Measurements from ENCODE around the gene AP4E1. TPM values are rescaled to one million over a fixed set of nuclear protein-coding genes. Genes with fewer than 3 reads are reported as not detected.

AP4E1 gene
- total and polyA plus RNA-seq, 2 donors (not counting 3 experiments of a cell fraction or from before 2014, with no cell fraction given): 1.6 to 9.8 TPM

GRCh38 chr15:51004103-51004551 lies 95.6 kb downstream of the AP4E1 start:
- CTCF ChIA-PET: no interaction called here
- Histone ChIP-seq H3K4me2 (ENCODE audit: insufficient read depth, low read length) (no peak overlapping the region), H3K36me3 (ENCODE audit: control insufficient read depth in 2 of 2, extremely low read depth in 1 of 2, insufficient read depth in 2 of 2, low read length in 2 of 2) (peaks cover 0 to 2% of the 10 kb centered on the region in 2 experiments), H2AFZ (ENCODE audit: low read depth, low read length) (no peak overlapping the region), H3K4me3 (replicated peaks in 1 of 3; ENCODE audit: insufficient read depth in 1 of 3, low read depth in 1 of 3, low read length in 3 of 3) (no peak overlapping the region), H3K9ac (replicated peaks; ENCODE audit: extremely low read depth, insufficient read depth, low read length) (no peak overlapping the region), H4K20me1 (replicated peaks; ENCODE audit: control insufficient read depth, extremely low read depth, insufficient read depth, low read length) (no peaks in the 10 kb centered on the region), H3K4me1 (ENCODE audit: control insufficient read depth, extremely low read depth, insufficient read depth, low read length) (no peaks in the 10 kb centered on the region), H3K9me3 (replicated peaks; ENCODE audit: control insufficient read depth, insufficient read depth, low read length) (no peaks in the 10 kb centered on the region), H3K79me2 (ENCODE audit: control insufficient read depth, insufficient read depth, low read length) (no peaks in the 10 kb centered on the region), H3K9me1 (replicated peaks; ENCODE audit: control insufficient read depth, extremely low read depth, insufficient read depth, low read length) (no peaks in the 10 kb centered on the region), H3K27ac (ENCODE audit: insufficient read depth, low read depth, low read length) (no peak overlapping the region), H3K27me3 (ENCODE audit: control insufficient read depth in 2 of 2, insufficient read depth in 2 of 2, low read length in 2 of 2) (no peaks in the 10 kb centered on the region)
- POLR2A ChIA-PET: no interaction called here
- no TSS peak for BruUV-seq (replicated peaks)
- FAIRE-seq (no peak), DNase-seq (ENCODE audit: low read depth, low spot score) (no peak)
- TF ChIP-seq MYC (IDR thresholded peaks at IDR 0.05; ENCODE audit: low read depth, low read length): no peak
- TF ChIP-seq GATA2 (IDR thresholded peaks at IDR 0.05; ENCODE audit: insufficient read depth, insufficient read length, low read depth, low read length): no peak
- TF ChIP-seq JUN (IDR thresholded peaks at IDR 0.05; ENCODE audit: borderline replicate concordance, insufficient read depth, insufficient read length, low read depth): no peak
- no peak for TF ChIP-seq MAX (IDR thresholded peaks at IDR 0.05; ENCODE audit: insufficient read depth, insufficient read length)
- TF ChIP-seq EZH2 (IDR thresholded peaks at IDR 0.05; ENCODE audit: borderline replicate concordance, low read depth, low read length, severe bottlenecking): no peak
- TF ChIP-seq FOS (IDR thresholded peaks at IDR 0.05; ENCODE audit: borderline replicate concordance, insufficient read depth, low read length): no peak
- dilution Hi-C loops (cut with MboI; ENCODE audit: extremely low pct_ligation_motif_present, low sequenced_read_pairs) (no loop called here), intact Hi-C loops (cut with micrococcal nuclease) (no loop called here)

GRCh38 chr15:51006336-51006985 lies 98.0 kb downstream of the AP4E1 start:
- H3K9me3 ChIP-seq (replicated peaks; ENCODE audit: control insufficient read depth, insufficient read depth, low read length): no peaks in the 10 kb centered on the region
- POLR2A ChIA-PET: no interaction called here
- peaks cover 9% of the 10 kb centered on the region for H3K4me1 ChIP-seq (ENCODE audit: control insufficient read depth, extremely low read depth, insufficient read depth, low read length)
- no peaks in the 10 kb centered on the region for H3K9me1 ChIP-seq (replicated peaks; ENCODE audit: control insufficient read depth, extremely low read depth, insufficient read depth, low read length)
- TF ChIP-seq MAX (IDR thresholded peaks at IDR 0.05; ENCODE audit: insufficient read depth, insufficient read length) (no peak), FOS (IDR thresholded peaks at IDR 0.05; ENCODE audit: borderline replicate concordance, insufficient read depth, low read length) (no peak), MYC (IDR thresholded peaks at IDR 0.05; ENCODE audit: low read depth, low read length) (no peak), GATA2 (IDR thresholded peaks at IDR 0.05; ENCODE audit: insufficient read depth, insufficient read length, low read depth, low read length) (no peak), JUN (IDR thresholded peaks at IDR 0.05; ENCODE audit: borderline replicate concordance, insufficient read depth, insufficient read length, low read depth) (no peak), POLR2AphosphoS5 (IDR thresholded peaks at IDR 0.05; ENCODE audit: insufficient read depth, low read depth, low read length) (no peak), POLR2A (IDR thresholded peaks at IDR 0.05; ENCODE audit: low read depth, low read length) (no peak), EZH2 (IDR thresholded peaks at IDR 0.05; ENCODE audit: borderline replicate concordance, low read depth, low read length, severe bottlenecking) (no peak)
- CTCF ChIA-PET: interaction anchor here (1.2 kb wide), 1 partner anchor 156 kb away, joined by 3 read pairs; no protein-coding TSS in a partner anchor
- no peaks in the 10 kb centered on the region for H3K27me3 ChIP-seq (ENCODE audit: control insufficient read depth in 2 of 2, insufficient read depth in 2 of 2, low read length in 2 of 2)
- no peak overlapping the region for H3K27ac ChIP-seq (ENCODE audit: insufficient read depth, low read depth, low read length)
- no peak overlapping the region for H3K4me3 ChIP-seq (replicated peaks in 1 of 3; ENCODE audit: insufficient read depth in 1 of 3, low read depth in 1 of 3, low read length in 3 of 3)
- no peaks in the 10 kb centered on the region for H4K20me1 ChIP-seq (replicated peaks; ENCODE audit: control insufficient read depth, extremely low read depth, insufficient read depth, low read length)
- DNase-seq (ENCODE audit: low read depth, low spot score): no peak
- no TSS peak for BruUV-seq (replicated peaks)
- dilution Hi-C loops (cut with MboI; ENCODE audit: extremely low pct_ligation_motif_present, low sequenced_read_pairs): no loop called here
- FAIRE-seq: no peak
- H3K36me3 ChIP-seq (ENCODE audit: control insufficient read depth in 2 of 2, extremely low read depth in 1 of 2, insufficient read depth in 2 of 2, low read length in 2 of 2): peaks cover 0 to 2% of the 10 kb centered on the region in 2 experiments
- intact Hi-C loops (cut with micrococcal nuclease): no loop called here
- no peak overlapping the region for H3K4me2 ChIP-seq (ENCODE audit: insufficient read depth, low read length)
- no peak overlapping the region for H3K9ac ChIP-seq (replicated peaks; ENCODE audit: extremely low read depth, insufficient read depth, low read length)
- no peaks in the 10 kb centered on the region for H3K79me2 ChIP-seq (ENCODE audit: control insufficient read depth, insufficient read depth, low read length)
- H2AFZ ChIP-seq (ENCODE audit: low read depth, low read length): no peak overlapping the region

Measured in endothelial cell of umbilical vein (primary cell).